Kidney capillary endothelial cell (primary cell): Measurements from ENCODE around the gene C6orf58.
"Not testable (repeated sequence)": the region's sequence is repeated elsewhere in the genome, so short reads cannot be mapped to it uniquely, and the experiment has no call there.

Experiments
- DNase-seq: peaks from one replicate; pipeline ENCODE4 v3.0.0-alpha.2; 2018; ENCODE audit warnings: low spot score

Gene C6orf58

DNA sequence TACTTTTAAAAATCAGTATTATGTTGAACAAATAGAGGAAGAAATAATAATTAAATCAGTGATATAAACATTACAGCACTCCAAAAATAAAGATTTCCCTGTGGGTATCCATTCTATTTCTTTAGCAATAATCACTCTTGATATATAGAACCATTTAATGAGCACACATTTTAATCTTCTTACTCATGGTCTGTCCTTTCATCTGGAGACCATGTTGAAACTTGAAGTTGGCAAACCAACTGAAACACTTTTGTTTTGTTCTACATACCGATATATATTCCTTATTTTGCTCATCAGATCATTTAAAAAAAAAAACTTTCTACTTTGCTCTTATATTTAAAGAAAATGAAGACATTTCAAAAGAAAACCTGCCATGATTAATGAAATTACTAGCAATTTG is 13.4 kb downstream of the C6orf58 start:
- DNase-seq, result no peak

- DNase-seq, result no peak
These were observed 16.0 kb downstream of the C6orf58 start for GRCh38 chr6:127592964-127593363.

DNA sequence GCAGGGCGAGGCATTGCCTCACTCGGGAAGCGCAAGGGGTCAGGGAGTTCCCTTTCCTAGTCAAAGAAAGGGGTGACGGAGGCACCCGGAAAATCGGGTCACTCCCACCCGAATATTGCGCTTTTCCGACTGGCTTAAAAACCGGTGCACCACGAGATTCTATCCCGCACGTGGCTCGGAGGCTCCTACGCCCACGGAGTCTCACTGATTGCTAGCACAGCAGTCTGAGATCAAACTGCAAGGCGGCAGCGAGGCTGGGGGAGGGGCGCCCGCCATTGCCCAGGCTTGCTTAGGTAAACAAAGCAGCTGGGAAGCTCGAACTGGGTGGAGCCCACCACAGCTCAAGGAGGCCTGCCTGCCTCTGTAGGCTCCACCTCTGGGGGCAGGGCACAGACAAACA is 16.5 kb downstream of the C6orf58 start:
- not testable (repeated sequence) for DNase-seq

GRCh38 chr6:127606131-127606562 is 29.2 kb downstream of the C6orf58 start:
- DNase-seq, result no peak

DNA sequence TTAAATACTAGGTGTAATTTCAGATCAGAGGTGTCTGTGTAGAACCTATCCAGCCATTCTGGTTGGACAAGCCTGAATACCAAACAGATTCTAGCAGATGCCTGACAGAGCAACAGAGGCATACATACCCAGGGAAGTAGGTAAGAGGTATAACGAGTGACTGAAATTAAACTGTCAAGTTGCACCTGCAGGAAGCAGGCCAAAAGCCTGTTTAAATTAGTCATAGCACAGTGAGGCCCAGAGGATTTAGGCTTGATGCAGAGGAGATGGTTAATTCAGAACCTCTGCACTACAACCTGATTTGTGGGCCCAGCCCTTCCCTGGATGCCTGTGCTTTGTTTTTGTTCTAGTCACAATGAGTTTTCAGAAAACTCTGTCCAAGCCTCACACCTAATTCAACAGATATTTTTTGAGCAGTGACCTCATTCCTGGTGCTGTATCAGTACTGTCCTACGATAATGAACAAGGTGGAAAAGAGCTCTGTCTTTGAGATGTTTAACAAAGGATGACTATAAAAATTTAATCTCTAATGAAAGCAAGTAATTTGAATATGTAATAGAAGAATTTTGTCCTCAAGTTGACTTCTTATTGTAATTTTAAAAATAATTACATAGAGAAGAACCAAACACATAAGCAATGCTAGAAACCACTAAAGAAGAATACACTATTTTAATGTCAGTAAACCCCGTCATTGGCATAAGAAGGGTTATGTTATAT is 31.7 kb downstream of the C6orf58 start:
- no peak for DNase-seq

GRCh38 chr6:127618729-127619128 is 41.8 kb downstream of the C6orf58 start:
- no peak for DNase-seq

DNA sequence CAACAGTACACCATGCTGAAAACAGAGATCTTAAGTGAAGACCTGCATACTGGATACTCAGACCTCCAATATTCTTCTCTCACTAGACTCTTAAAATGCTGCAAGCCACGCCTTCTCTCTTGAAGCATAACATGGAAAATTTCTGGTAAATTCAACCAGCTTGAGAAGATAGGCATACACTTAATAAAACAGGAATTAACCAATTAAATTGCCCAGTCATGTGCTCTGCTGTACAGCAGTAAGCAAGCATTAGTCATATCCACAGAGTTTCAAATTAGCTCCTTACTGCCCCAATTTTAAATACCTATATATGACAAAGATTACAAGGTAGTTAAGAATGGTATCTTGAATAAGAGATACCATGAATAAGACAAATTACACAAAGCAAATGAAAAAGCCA is 53.8 kb downstream of the C6orf58 start:
- no peak for DNase-seq

- DNase-seq, result no peak
These were observed 57.2 kb downstream of the C6orf58 start for GRCh38 chr6:127634178-127634577.

DNA sequence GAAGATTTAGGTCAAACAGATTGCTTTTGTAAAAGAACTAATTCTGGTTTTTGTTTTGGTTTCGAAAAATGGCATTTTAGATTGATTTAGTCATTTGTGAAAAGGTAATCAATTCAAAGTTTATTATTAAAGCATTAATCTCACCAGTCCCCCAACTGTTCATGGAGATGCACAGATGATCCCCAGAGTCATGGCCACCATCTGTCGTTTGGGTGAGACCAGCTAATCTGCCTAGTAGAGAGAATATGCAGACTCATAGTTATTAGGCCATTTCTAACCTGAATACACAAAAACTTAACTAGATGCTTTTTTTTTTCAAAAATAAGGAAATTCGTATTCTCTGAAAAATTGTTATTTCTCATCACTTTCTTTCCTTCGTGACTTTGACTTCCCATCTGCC is 58.1 kb downstream of the C6orf58 start:
- DNase-seq, result no peak

DNA sequence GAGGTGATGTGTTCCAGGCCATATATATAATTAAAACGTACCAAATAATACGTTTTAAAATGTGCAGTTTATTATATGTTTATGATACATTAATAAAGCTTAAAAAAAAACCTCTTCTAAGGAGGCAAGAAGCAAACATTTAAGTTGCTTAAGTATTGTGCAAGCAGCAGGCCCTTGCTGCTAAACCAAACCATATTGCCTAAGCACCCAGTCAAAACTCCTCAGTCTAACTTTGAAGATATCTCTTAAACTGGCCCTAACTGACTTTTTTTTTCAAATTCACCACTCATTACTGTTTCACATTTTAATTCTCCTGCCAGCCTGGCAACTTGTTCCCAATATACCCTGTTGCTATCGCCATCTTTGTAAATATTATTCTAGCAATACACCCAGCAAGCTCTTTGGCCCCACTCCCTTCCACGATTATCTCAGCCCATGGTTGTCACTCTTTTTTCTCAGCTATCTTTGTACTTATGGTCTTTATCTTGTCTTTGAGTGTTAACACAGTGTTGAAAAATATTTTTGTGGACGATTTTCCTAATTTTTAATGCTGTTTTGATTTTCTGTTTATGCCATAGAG is 60.9 kb downstream of the C6orf58 start:
- no peak for DNase-seq
